SK-N-MC (cell line): Measurements from ENCODE around the gene SRCAP.

Source experiments
- EZH2 ChIP-seq: fragments of 200-600 bp; sonication (generic); IDR thresholded peaks from one replicate; pipeline ENCODE4 v1.6.1; 2017; ENCODE audit warnings: antibody characterized with exemption
- FOXP2 ChIP-seq: optimal IDR thresholded peaks from 2 replicates; pipeline ENCODE3; 2011; ENCODE audit warnings: mild to moderate bottlenecking, moderate library complexity; ENCODE audit not compliant: insufficient read depth; ENCODE audit errors: extremely low read length, control extremely low read depth
- POLR2AphosphoS5 ChIP-seq: IDR thresholded peaks from 2 replicates; pipeline ENCODE4 v1.6.1; 2012; ENCODE audit warnings: mild to moderate bottlenecking, low read depth, low read length, borderline replicate concordance

DNA sequence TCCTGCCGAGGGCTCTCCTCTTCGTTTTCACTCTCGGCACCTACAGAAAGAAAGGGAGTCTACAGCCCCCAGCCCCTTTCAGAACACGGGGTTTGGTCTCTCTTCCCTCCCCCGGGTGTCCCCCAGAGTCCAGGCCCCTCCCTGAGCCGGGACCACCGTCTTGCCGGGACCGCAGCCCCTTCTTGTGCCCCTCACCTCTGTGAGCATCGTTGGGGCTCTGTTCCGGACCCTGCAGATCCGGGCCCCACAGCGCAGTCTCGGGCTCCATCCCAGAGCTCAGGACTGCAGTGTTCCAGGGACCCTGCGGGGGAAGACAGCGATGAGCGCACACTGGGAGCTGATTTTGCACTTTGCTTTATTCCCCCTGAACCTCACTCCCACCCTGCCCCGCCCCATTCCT is 85.2 kb downstream of the SRCAP start:
- TF ChIP-seq EZH2, result no peak
- no peak for TF ChIP-seq POLR2AphosphoS5
- TF ChIP-seq FOXP2, result no peak
